Hypothalamus (tissue), 51 donors: ENCODE data around the gene ARL4C.

Experiments used
- DNase-seq, 51 donors: peaks; one replicate each; lab custom pipeline; 2025; lab: John Stamatoyannopoulos, UW

Gene ARL4C, protein sequence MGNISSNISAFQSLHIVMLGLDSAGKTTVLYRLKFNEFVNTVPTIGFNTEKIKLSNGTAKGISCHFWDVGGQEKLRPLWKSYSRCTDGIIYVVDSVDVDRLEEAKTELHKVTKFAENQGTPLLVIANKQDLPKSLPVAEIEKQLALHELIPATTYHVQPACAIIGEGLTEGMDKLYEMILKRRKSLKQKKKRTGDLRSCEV

DNA sequence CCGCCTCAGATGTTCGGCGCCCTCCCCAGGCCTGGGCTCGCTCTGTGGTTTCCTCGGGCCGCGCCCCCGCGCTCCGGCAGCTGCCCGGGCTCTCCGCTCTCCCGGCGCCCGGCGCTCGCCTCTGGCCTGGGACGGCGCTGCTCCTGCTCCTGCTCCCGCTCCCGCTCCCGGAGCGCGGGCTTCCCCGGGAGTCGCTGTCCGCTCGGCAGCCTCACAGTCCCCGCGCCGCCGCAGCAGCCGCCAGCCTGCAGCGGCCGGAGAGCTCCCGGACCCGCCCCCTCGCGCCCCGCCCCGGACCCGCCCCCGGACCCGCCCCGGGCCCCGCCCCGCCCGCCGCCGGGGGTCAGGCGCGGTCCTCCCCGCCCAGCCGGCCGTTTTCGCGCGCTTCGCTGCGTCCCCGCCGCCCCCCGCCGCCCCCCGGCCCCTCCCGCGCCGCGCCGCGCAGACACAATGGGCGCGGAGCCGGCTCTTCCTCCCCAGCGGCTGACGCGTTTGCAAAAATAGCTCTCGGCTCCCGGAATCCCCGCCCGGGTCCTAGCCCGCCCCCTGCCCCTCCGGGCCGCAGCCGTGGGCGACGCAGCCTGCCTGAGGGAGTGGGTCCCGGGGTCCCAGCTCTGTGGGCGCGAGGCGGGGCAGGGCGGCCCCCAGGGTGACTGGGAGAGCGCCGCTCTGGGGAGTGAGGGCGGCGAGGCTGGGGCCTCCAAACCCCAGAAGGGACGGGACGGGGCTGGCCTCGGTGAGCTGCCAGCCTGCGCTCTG lies at the start of gene ARL4C:
Gene ARL4C, minus strand, starts transcription at position 247 of the 759 bp plus-strand sequence. CDS start 495 bp downstream, outside the sequence.
- DNase-seq: peak in 41 of 51 donors; percentile 15 to 82 (median 56)

DNA sequence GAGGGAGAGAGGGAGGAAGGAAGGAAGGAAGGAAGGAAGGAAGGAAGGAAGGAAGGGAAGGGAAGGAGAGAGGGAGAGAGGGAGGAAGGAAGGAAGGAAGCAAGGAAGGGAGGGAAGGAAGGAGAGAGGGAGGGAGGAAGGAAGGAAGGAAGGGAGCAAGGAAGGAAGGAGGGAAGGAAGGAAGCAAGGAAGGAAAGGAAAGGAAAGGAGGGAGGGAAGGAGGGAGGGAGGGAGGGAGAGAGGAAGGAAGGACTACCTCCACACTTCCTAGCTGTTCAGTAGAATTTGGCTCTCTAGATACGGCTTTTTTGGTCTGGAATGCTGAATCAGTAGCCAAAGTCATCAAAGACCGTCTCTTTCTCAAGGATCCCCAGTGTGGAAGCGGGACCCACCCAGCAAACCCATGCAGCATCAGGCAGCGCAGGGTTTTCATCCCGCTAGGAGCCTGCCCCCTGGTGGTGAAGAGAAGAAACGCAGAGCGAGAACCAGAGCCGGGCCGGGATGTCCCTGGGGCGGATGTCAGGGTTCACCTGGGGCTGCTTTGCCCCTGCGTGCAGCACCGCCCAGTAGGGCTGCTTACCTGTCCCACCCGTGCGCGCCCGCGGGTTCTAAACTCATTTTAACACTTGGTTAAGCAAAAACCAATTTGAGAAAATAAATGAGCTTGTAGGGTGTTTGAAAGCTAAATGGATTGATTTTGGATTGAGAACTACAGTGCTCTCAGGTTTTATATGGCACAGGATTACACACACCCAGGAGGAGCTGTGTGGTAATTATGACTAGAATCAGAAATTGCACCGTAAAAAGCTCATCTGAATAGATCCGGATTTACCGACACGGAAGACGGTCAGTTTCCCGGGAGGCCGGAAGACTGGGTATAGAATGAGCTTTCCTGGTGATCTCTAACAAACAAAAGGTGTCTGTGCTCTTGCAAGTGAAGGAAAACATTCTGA lies 48.1 kb upstream of the ARL4C start:
- DNase-seq: peak in 44 of 51 donors; percentile 3 to 78 (median 38)

DNA sequence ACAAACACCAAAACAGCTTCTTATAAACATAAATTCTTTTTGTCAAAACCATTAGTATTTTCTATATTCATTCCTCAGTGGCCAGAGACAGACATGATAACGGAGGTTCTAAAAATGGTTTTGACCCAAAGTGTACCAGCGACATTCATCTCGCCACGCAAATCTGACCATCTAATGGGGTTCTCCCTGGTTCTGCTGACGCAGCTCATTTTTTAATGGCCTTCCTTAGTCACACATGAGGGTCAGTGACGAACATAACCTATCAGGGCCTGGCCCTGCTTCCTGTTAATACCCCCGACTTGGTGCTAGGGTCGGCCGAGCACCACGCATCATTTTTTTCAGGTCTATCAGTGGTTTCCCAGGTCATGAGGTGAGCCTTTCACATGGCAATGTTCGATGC lies 45.9 kb upstream of the ARL4C start:
- DNase-seq: no peak

DNA sequence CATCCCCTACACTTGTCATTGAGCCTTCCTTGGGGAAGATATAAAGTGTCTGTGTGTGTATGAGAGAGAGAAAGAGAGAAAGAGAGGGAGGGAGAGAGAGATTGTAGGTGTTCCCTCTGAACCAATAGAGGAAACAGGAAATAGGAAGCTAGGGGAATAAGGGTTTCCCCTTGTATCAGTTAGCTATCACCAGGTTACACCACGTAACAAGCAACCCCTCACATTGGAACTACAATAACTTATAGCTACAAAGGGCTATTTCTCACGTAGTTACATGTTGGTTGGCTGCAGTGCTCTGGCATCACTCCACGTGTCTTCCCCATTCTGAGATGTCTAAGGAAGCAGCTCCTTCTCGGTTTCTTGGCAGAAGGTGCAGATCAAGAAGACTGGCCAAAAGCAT lies 41.0 kb upstream of the ARL4C start:
- DNase-seq: no peak

DNA sequence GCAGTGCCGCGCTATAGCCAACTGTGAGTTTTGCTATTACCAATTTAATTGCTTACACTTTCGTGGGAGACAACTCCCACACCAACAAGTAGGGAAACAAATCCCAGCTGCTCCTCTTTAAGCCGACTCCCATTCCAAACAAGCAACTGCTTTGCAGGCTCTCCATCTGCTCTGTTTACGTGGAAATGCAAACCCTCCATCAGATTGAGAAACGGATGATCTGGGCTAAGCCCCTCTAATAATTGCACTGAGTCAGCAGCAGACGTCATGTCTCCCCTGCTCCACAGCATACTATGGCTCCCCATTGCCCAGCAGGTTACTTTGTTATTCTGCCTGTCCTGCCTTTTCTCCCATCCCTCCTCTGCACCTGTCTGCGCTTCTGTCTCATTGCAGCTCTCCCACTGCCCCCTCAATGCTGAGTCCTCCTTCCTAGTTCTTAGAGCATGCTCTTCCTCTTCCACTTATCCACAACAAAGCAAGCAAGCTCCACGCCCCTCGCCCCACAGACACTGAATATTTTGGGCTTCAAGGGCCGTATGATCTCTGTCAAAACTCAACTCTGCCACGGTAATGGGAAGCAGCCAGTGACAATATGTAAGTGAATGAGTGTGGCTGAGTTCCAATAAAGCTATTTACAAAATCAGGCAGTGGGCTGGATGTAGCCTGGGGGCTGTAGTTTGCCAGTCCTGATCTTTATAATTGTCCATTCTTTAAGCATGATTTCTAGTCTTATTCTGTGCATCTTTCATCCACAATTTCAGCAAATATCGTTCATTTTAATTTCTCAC lies 39.5 kb upstream of the ARL4C start:
- no peak for DNase-seq

DNA sequence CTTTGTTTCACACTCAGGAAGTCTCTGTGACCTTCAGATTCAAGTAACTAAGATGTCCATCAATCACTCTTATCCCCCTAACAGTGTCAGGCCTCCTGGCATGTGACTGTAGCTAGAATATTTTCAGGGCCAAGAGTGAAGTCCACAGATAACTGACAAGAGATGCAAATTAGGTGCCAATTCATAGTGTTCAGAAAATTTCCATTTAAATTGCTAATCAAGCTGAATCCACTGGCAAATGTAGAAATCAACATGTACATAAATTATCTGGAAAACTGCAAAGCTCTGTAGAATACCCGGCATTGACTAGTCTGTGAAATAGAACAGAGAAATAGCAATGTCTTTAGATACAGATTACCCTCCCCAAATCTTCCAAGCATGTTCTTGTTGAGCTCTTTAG lies 38.6 kb upstream of the ARL4C start:
- DNase-seq: no peak

DNA sequence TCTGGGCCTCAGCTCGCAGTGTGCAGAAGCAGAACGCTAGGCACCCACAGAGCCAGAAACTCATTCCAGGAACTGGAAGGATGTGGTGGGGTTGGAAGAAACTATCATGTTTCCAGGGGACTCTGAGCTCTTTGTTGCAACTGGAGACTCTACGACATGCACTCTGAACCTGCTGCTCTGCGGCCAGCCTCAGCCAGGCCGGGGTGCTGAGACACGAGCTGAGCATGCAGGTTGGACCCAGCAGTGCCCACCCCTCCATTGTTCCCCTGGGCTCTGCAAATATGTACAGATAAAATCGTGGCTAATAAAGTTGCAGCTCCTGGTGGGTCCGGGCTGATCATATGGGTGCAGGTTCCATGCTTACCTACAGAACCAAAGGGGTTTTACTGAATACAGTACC lies 37.6 kb upstream of the ARL4C start:
- DNase-seq: no peak

DNA sequence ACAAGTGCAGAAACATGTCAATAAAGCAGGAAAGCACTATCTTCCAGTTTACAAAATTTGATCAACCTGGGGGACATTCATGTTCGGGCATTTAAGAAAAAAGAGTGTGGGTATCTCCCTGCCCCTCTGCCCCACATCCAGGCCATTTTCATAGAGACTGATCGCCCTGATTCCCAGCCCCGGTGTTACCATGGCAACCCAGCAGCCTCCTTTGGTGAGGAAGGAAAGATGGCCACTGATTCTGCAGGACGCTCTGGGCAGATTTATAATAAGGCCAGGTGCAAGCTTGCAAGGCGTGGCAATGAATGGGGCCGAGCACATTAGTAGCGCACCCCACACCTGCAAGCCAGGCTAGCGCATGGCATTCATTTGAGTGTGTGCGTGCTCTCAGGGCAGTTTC lies 36.7 kb upstream of the ARL4C start:
- DNase-seq: peak in 11 of 51 donors; percentile 3 to 32 (median 21)

DNA sequence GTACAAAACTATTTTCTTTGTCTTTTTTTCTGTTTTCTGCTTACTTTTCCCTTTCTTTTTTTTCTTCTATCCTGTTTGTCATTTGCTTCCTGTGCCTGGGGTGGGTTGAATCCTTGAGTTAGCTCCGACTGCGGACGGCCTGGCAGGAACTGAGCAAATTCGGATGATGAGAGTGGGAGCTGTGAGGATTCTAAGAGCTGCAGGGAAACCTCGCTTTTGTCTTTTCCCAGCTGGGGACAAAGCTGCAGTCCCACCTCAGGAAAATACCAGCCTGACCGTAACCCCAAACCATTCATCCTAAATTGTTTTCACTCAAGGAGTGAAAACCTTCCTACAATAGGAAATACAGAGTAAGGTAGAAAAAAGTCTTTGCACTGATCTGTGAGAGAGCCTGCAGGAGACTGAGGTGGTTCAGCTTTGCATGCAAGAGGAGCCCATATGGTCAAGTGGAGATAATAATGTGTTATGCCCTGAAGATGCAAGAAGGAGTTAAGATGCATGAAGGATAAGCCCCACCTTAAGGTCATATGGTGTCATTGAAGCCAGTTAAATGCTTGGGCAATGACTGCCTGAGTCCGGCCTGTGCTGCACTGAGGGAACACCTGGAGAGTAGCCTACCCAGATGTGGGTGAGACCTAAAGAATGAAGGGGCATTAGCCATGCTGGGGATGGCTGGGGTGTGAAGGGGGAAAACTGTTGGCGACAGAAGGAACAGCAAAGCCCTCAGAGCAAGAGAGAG lies 31.7 kb upstream of the ARL4C start:
- no peak for DNase-seq

DNA sequence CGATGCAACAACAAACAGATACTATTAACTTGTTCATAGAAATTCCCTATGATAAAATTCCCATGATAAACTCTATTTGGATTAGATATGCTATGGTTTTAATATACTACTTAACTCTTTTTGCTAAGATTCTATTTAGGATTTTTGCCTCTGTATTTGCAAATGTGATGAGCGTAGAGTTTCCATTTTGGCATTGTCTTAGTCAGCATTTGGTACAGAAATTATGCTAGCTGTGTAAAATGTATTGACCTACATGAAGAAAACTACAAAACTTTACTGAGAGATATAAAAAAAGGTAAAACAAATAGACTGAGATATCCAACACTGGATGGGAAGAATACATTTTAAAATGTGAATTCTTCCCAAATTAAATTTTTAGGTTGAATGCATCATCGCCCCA lies 29.8 kb upstream of the ARL4C start:
- DNase-seq: no peak

DNA sequence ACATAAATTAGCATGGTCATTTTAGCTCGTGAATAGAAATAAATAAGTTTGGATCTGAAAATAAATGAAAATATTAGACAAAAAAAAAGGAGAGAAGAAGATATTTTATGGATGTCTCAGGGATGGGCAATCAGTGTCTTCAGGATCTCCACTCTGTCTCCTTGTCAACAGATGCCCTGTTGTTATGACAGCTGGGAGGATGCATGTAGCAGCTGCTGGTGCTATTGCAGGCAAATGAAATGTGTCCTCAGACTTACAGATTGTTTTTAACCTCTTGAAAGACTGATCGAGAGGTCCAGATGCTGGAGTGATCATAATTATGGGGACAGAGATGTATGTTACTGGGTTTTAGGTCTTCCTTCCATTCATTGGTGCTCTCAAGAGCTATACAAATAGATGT lies 24.7 kb upstream of the ARL4C start:
- no peak for DNase-seq

DNA sequence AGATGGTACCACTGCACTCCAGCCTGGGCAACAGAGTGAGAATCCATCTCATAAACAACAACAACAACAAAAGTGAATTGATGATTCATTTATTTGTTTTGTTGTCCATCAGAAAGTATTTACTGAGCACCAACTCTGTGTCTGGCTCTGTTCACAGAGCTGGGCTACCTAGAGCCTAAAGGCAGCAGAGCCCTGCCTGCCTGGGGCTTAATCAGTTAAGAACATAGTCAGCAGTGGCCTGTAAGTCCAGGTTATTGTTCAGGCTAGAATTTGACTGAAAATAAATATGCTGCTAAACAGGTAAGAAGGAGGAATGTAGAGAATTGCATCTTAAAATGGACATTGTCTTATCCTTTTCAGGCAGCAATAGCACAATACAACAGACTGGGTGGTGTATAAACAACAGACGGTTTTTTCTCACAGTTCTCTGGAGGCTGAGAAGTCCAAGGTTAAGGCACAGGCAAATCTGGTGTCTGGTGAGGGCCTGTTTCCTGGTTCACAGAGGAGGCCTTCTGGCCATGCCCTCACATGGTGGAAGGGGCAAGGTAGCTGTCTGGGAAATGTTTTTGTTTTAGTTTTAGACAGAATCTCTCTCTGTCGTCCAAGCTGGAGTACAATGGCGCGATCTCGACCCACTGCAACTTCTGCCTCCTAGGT lies 22.2 kb upstream of the ARL4C start:
- DNase-seq: no peak

DNA sequence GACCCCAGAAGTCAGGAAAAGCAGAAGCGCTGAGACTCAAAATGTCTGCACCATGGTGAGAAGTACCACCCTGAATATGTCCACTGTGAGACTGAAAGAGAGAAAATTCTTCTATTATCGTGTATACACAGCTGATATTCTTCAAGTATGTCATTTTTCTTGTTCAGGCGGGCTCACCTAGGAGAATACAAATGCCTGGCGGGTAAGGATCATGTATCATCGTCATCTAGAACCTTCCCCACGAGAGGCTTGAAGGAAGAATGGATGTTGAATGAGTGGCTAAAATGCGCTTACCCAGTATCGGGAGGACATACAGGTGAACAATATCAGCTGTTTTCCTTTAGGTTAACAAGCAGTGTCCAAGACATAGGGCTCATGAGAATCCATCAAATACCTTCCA lies 21.1 kb upstream of the ARL4C start:
- no peak for DNase-seq

DNA sequence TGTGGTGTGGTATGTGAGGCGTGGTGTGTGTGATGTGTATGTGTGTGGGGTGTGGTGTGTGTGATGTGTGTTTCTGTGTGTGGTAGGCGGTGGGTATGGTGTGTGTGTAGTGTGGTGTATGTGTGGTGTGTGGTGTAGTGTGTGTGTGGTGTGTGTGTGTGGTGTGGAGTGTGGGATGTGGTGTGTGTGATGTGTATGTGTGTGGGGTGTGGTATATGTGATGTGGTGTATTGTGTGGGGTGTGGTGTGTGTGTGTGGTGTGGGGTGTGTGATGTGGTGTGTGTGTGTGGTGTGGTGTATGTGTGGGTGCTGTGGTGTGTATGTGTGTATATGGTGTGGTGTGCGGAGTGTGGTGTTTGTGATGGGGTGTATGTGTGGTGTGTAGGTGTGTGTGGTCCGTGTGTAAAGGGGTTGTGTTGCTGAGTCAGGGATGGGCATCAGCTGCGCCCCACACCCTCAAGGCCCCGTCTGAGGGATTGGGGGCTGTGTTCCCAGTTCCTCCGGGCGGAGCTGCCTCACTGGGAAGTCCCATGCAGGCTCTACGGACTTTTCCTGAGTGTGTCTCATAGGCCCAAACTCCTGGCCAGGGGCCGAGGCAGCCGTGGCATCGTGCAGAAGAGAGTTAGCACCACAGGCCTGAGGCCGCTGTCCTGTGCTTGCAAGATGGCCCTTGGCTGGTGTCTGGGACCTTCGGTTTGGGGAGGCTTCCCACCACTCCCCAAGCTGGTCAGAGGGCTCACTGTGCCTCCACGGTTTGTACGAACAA lies 18.2 kb upstream of the ARL4C start:
- DNase-seq: no peak

DNA sequence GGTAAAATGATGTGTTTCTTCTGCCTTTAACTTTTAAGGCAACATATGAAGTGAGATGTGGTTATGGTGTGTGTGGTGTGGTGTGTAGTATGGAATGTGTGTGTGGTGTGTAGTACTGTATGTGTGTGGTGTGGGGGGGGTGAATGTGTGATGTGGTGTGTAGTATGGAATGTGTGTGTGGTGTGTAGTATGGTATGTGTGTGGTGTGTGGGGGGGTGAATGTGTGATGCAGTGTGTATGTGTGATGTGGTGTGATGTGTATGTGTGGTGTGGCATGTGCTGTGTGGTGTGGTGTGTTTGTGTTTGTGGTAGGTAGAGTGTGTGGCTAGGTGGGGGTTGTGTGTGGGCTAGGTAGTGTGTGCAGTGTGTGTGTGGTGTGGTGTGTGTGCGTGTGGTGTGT lies 17.2 kb upstream of the ARL4C start:
- DNase-seq: no peak

DNA sequence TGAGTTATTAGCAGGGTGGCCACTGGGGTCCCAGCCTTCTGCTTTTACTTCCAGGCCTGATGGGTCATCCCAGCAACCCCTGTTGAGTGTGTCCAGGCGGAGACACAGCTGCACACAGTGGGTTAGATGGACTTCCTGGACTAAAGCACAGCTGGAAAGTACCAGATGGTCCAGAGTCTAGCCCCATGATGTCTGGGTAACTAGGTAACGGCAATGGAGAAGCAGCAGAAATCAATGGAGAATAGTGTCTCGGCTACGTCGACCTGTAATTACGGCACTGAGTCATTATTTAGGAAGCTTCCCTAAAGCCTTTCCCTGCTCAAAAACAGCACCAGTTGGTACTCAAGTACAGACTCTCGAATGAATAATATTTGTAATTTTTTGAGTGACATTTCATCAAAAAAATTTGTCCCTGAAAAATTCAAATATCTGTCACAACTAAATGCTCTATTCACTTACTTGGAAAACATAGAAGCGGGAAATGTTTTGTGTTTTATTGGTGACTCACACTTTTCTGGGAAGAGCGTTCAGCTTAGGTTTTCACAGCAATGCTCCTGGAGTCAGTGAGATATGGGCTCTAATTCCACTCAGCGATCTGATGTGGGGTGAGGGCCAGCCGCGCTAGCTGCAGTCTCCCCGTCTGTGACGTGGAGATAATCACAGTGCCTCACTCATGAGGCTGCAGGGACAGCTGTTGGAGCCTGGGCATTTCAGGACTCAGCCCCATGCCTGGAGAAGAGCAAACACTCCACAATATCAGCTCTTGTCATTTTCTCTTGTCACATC lies 16.2 kb upstream of the ARL4C start:
- DNase-seq: no peak

DNA sequence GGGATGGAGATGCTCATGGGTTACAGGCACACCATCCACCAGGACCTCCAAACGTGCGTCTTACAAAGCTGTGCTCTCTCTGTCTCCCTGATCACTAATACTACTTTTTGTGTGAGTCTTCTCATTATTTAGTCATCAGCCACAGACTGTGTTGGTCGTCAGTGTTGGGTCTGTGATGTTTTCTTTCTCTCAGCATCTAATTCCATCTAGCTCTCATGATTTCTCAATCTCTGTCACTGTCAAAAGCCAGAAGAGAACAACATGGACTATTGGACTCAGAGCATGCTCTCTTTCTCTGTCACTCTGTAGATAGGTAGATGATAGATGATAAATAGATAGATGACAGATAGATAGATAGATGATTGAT lies 6.0 kb upstream of the ARL4C start:
- DNase-seq: no peak
